GM18498 (cell line): ENCODE results near the gene KIAA1328.

Source experiments
- ATAC-seq: cut with Tn5 transposase; IDR thresholded peaks from one replicate; pipeline ENCODE4 v1.9.1; 2021; ENCODE audit warnings: mild to moderate bottlenecking, moderate library complexity; ENCODE audit not compliant: unreplicated experiment

KIAA1328 gene

DNA sequence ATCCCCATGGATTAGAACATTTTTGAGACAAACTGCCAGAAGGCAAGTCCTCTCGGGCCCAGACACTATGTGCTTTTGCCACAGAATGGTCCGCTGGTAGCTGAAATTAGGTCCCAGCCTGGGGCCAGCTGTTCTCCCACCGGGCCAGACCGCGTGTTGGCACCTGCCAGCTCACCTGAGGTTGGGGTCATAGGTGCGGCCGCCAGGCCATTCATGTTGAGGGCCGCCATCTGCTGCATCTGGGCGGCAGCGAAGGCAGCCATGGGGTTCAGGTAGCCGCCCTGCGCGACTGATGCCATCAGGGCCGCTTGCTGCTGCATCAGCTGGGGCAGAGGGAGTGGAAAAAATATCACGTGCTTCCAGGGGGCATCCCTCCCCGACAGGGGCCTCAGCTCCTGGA, 443.9 kb downstream of the KIAA1328 start:
- no peak for ATAC-seq

DNA sequence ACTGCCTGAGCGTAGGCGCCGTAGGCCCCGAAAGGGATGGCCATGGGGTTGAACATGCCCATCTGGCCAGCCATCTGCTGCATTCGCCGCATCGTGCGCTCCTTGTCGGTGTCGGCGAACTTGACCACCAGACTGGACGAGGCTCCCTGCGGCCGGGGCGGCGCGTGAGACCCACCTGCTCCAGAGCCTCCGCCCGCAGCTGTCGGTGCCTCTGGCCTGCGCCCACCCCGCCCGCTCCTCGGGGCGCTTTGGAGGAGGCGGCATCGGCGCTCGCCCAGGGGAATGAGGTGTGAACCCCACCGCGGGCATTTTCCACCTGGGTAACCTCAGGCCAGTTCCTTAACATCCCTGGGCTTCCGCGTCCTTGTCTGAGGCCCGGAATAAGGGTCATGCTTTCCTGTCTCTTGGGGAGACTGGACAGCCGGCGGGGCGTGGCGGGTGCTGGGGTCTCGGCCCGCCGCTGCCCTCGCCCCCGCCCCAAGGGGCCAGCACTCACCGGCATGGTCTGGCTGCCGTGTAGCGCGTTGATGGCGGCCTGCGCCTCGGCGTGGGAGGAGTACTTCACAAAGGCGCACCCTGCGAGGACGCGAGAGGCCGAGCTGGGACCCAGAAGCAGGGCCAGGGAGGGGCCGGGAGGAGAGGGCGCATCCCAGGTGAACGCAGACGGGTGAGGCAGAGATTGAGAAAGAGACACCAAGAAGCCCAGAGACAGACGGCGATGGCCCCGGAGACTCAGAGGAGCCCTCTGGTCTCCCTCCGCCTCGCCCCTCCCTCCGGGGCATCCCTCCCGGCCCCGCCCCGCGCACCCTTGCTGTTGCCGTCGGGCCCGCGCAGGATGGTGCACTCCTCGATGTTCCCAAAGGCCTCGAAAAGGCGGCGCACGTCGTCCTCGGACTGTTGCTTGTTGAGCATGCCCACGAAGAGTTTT, 445.6 kb downstream of the KIAA1328 start:
- no peak for ATAC-seq

DNA sequence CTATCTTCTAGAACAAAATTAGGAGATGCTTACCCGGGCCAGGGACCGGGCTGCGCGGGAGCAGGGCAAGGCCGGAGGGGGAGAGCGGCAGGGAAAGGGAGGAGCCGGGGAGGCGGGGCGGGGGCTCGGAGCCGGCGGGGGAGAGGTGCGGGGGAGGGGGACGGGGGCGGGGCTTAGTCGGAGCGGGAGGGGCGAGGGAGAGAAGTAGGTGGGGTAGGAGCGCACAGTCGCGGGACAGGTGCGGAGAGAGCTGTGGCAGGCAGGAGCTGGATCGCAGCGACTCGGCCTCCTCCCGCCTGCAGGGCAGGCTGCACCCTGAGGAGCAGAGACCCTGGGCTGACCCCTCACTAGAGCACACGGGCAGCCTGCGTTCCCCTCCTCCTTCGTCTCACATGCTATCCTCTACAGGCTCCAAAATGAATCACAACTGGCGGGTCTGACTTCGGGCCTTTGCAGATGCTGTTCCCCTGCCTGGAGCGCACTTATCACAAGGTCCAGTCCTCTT, 446.4 kb downstream of the KIAA1328 start:
- no peak for ATAC-seq

DNA sequence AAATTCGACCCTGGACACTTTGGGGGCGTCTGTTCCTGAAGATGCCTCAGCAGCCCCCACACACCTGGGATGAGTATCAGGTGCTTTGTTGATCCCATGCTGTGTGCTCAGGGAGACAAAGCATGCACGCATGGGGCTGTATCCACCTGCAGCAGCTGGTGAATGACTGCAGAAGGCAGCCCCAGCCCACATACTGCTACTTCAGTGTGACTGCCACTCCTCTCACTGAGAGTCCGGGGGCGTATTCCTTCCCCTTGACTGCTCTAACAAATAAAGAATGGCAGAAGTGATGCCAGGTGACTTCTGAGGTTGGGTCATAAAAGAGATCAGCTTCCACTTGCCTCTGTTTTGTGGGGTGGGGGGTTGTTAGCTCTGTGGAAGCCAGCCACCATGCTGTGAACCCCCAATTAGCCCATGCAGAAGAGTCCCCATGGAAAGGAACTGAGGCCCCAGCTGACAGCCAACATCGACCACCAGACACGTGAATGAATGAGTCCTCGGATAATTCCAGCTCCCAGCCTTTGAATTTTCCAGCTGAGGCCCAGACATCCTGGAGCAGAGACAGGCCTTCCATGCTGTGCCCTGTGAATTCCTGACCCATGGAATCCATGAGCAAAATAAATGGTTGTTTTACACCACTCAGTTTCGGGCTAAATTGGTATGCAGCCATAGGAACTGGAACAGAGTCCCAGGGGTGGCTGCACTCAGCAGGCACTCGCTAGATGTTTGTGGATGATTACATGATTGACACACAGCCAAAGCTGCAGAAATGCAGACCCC, 447.4 kb downstream of the KIAA1328 start:
- ATAC-seq: no peak

DNA sequence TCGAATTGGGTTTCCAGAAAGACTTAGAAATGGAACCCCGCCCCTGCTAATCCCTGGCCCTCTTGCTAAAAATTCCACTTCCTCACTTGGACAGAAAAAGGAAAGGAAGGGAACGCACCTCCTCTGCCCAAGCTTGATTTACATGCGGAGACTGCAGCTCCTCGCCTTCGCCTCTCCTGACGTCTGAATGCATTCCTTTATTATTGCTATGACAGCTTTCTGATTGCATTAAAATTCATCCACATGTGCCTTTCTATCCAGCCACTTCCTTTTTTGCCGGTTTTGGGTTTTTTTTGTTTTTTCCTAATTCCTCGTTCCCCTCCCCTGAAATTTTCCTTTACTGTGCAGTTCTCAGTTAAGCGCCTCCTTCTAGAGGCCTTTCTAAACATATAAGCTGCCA, 448.9 kb downstream of the KIAA1328 start:
- no peak for ATAC-seq
